Stimulated activated CD8-positive, alpha-beta memory T cell treated with anti-CD3 and anti-CD28 coated beads, Interleukin-12 subunit alpha, Interleukin-12 subunit beta, amount 100 ng/mL, for 24 hours (primary cell): ENCODE results near the gene TCP11.

Experiments
- DNase-seq: peaks from one replicate; pipeline ENCODE4 v3.0.0-alpha.2; 2020; ENCODE audit errors: extremely low read depth

The TCP11 gene

DNA sequence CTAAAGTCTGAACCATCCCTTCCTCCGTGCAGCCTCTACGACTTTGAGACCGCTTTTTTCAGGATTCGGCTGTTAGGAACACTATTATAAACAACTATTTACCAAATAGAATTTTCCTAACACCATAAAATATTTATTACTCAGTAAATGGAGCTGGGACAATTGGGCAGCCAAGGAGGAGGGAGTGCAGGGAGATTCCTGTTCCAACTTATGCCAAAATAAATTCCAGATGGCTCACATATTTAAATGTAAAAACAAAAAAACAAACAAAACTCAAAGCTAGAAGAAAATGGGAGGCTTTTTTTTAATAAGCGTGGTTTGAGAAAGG is 48.1 kb downstream of the TCP11 start:
- no peak for DNase-seq

DNA sequence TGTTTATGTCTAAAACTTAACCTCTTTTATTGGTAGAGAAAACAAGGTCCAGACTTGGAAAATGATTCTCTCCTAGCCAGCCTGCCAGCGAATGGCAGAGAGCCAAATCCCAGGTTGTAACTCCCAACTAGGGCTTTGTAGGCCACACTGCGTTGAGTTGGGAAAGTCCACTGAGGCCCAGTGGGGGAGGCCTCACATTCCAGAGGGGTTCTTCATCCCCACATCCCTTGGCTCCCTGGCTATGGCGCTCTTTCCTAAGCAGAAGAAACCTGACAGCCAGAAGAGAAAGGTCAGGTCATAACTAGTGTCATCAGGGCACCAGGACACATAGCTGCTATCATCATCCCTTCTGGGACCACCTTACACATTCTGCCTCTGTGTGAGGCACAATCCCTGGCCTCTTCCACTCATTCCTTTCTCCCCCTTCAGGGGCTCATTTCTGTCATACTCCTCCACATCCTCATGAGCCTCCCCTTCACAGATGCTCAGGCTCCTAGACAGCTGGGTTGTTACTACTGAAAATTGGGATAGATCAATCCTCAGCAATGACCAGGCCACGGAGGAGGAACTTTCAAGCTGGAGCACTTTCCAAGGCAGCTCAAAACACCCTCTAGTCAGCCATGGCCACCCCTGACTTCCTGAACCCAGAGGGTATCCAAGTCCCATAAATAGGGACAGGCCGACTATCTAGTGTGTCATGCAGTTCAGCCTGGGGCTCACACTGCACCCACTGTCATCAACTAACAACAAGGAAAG is 48.6 kb downstream of the TCP11 start:
- no peak for DNase-seq

DNA sequence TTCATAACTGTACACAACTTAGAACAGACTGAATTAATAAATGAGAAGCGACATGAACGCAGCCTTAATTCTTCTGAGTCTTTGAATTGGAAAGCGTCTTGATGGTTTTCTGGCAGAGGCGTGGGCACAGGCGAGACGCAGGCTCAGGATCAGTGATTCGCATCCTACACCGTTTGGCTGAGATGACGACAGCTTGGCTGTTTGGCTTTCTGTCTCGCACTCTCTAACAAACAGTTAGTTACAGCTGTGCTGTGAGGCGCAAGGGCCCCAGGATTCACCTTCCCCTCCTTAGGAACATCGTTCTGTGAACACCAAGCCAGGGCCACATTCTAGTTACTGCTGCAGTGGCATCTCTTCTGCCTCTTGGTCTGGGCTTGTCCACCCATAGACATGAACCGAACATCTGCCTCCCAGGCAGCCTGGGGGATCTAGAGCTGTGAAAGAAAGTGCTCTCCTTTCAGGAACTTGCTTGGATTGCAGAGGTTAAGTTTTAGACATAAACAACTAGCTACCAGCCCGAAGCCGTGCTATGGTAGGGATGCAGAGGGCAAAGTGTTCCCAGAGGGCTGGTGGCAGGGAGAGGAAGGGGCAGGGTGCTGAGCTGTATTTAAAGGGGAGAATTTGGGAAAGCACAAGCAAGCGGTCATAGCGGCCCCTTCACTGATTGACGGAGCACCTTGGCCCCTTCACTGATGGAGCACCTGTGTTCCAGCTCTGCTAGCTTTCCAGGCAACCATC is 49.6 kb downstream of the TCP11 start:
- no peak for DNase-seq

DNA sequence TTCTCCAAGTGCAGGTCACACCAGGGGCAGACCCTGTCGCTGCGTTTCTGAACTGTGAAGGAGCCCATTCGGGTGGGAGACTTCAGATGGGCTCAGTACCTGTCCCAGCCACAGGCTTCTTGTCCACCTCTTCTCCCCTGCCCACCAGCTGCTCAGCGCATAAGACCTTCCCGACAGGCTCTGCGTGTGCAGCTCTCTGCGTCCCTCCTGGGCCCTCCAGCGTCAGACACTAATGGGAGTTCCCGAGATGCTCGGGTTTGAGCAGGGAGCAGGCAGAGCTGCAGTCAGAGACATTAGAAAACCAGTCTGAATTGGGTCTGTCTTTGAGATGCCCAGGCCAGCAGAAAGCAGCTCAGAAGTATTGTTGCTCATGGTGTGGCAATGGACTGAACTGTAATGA is 50.4 kb downstream of the TCP11 start:
- DNase-seq = no peak

DNA sequence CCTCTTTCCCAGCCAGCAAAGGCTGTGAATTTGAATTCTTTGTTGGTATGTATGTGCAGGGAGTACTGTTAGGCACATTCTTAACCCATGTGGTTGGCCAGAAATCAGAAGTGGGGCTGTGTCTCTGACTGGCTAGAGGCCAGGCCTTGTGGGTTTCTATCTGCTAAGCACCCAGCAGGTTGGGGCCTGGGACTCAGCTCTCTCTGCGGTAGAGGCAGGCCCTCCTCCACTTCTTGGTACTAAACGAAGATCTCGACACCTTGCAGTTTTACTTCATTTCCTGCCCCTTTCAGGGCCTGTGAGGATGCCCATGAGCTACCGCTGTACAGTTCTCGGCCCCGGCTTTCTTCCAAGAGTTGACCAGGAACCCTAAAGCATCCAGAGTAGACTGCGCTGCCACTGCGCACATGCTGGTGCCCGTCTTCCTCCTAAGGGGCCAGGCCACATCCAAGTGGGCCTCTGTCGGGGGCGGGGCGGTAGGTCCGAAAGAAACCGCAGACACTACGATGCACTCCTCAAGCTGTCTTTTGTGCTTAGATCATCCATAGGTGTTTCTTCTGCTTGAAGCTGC is 51.1 kb downstream of the TCP11 start:
- DNase-seq = no peak

DNA sequence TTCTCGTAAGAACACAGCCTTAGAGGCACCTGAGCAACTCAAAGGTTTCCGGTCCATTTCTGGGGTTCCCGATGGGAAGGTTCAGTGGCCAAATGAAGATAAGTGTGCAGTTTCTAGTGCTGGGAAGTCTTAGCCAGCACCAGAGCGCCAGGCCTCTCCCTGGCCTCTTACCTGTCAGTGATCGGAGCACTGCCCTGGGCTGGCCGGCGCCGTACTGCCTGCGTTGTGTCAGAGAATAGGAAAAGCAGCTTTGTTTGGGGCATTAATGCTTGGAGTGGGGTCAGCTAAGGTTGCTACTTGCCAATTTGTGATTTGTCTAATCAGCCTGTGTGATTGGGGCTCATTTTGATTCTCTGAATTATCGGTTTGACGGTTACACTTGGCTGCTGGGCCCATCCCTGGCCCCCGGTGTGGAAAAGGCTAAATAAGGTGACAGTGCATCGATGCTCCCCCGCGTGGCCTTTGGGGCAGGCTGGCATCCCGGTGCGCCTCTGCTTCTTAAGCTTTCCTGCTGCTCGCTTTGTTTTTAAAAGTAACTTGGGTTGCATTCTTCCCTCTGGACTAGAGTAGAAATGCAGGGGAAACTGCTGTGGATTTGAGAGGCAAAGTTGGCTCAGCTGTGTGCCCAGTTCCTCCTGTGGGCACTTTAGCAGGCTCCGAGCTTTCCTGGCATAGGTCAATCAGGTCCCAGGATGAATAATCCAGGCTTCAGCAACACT is 51.8 kb downstream of the TCP11 start:
- DNase-seq = no peak

DNA sequence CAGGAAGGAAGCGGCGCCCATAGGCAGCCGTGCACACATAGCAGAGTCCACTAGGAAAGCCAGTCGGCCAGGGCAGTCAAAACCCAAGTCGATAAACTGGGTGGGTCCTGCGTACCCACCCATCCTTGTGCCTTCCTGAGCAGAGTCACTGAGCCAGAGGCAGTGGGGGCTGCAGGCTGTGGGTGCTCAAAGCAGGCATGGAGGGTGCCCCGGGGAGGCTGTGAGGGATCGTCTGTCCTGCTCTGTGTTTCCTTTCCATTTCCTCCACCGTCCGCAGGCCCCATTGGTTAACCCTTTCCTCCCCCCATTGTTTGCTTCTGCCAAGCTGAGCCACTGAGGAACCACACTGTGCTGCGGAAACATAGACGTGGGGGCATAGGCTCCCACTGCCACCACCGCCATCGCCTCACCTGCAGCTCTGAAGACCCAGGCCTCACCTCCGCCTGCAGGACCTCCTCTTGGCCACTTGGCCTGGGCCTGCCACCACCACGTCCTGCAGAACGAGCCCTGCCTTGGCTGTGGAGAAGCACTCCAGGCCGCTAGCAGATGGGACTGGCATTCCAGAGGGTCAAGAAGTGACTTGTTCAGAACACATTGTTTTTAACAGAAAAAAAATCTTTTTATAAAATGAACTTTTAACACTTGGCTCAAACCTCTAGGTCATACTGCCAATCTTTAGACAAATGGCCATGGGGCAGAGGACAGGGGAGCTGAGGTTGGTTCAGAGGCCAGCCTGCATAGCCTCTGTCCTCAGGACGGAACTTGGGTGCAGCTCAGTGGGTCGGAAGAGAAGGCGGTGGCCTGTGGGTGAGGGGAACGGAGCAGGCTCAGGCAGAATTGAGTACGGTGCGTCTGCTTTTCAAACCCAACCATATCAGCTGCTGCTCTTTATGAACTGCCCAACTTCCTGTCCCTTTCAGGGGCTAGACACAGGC is 52.6 kb downstream of the TCP11 start:
- no peak for DNase-seq

DNA sequence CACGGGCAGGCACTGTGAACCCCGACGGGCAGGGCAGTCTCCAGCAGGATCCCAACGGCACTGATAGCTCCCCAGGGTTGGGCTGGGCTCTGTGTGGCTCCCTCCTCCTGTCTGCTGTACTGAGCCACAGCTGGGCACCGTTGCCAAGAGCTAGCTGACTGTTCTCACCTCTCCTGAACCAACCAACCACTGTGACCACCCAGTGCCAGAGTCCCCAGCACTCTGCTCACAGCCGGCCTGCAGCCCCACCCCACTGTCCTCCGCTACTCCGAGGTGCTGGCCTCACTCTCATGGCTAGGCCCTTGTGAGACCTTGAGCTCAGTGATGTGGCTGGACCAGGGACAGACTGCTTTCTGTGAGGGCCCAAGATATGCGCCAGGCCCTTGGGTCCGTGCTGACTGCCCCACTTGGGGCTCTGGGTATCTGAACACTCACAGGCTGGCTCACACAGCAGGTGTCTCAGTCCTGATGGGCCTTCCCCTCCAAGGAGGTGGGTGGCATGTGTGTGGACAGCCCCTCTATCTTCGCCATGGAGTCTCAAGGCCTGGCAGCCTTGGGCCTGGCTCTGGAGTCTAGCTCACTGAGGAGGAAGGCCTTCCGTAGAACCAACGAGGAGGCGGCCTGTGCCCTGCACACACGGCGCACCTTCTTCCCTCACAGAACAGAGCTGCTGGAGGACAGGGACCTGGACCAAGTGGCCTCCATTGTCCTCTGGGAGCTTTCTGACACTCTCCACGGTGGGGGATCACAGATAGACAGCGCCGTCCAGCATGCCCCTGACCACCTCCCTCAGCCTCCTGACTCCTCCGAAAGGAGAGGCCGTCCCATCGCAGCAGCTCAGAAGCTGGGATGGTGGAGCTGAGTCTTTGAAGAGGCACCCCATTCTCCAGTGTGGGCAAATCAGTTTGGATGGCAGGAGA is 53.5 kb downstream of the TCP11 start:
- no peak for DNase-seq

DNA sequence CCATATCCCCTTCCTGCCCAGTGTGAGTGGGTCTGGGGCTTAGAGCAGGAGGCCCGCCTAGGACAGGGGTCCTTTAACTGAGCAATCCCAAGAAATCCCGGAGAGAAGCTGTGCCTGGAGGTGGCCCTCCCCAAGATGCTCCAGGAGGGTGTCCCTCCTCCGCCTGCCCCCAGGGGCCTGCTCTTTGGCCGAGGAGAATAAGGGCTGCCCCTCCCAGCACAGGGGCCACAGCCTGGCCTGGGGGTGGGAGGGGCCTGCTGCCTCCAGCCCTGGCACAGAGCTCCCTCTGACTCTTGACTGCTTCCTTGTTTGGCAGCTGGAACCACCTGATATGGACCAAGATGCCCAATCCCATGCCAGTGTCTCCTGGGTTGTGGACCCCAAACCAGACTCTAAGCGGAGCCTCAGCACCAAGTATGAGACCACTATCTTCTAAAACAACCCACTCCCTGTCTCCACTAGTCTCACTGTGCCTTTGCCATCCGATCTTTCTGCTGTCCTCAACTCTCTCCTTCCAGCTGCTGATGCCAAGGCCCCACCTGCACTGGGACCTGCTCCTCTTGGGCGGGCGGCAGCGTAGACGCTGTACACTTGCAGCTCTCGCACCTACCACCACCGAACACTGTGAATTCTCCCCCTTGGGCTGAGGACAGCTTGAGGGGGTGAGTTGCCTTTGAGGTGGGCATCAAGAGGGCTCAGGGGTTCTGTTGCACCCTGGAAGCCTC is 54.3 kb downstream of the TCP11 start:
- DNase-seq = no peak

DNA sequence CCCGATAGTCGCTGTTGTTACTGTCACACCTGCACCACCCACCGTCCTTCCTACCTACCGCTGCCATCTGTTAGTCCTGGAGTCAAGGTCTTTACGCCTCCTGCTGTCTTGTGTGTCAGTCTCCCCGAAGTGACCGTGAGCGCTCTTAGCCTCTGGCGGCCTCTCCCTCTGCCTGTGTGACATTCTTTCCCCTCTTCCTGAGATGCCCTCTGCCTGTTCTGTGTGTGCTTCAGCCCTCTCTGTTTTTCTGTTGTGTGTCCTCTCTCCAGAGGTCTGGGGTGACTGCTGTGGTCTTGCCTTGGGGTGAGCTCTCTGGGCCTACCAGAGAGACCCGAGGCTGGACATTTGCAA is 54.9 kb downstream of the TCP11 start:
- no peak for DNase-seq

DNA sequence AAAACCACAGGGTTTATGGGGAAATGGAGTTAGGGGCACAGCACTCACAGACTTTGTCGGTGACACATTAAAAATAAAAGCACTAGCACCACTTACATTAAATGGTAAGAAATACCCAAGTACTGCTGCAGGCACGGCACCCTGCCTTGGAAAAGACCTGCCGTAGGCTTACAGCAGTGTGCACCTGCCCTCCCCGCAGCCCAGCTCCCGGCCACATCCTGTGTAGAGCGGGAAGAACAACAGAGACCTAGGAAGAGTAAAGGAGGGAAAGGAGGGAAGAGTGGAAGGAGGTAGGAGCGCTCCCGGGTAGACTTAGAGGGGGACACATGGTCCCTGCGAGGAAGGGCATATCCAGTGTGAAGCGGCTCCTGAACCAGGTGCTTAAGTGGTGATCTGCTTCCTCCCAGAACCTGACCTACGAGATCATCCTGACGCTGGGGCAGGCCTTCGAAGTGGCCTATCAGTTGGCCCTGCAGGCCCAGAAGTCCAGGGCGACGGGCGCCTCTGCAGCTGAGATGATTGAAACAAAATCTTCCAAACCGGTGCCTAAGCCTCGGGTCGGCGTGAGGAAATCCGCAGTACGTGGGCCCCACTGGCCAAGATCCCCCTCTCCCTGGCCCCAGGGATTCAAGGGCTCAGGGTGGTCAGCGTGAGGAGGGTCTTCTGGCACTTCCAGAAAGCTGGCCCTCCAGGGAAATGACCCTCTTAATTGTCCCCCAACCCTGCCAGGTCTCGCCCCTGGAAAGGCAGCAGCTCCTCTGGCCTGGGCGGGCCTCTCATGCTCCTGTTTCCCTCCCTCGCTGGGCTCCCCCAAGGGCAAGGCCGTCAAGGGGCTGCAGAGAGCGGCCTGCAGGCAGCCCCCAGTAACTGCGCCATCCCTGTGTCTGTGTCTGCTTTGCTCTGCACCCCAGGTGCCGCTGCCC is 55.5 kb downstream of the TCP11 start:
- no peak for DNase-seq

DNA sequence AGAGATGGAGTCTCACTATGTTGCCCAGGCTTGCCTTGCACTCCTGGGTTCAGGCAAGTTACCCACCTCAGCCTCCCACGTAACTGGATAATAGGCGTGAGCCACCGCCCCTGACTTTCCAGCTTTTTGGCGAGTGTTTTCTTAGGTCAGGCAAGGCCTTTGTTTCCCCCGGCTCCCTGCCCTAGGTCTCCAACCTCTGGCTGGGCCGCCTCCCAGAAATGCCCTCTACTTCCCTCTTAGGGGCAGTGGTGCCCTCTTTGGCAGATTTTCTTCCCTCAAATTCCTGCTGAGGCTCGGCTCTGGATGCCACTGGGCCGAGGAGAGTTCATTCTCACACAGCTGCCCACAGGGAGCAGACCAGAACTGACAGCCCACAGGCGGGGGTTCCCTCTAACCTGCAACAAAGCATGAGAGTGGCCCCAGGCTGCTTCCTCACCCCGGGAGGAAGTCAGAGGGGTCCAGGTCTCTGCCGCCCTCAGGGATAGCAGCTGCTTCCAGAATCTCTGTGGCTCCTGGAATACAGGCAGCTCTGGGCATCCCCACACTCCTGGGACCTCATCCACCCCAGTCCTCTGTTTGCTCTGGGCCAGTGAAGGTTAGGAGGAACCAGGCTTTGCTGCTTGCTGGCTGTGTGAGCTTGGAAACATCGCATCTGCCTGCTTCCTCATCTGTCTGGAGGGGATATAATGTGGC is 56.5 kb downstream of the TCP11 start:
- DNase-seq = no peak

DNA sequence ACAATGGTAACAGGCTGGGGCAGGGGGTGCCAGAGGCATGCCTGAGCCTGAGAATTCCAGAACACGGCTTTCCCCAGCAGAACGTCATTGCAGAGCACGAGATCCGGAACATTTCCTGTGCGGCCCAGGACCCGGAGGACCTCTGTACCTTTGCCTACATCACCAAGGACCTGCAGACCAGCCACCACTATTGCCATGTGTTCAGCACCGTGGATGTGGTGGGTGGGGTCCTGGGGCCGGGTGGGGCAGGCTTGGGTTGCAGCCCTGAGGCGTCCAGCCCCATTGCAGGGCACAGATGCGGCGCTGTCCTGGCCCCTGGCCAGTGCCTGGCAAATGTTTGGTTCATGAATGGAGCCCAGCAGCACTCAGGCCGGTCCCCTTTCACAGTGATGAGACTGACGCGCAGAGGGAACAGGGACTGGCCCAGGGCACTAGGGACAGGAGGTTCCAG is 57.1 kb downstream of the TCP11 start:
- DNase-seq = no peak

DNA sequence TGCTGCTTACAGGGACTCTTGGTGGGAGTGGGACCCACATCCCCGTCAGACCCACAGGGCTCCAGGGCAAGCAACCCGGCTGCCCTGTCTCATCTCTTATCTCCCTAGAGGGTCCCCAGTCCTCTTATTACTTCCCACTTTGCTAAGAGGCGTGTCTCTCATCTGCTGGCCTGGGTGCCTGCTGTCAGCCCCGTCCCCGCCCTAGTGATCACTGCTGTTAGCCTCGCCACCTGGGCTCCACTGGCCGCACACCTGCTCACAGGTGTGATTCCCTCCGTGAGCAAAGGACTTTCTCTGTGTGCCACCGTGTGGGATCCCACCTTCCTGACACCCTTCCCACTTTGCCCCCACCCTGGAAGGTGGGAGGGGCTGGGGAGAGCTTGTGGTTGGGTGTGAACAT is 57.6 kb downstream of the TCP11 start:
- DNase-seq = no peak

DNA sequence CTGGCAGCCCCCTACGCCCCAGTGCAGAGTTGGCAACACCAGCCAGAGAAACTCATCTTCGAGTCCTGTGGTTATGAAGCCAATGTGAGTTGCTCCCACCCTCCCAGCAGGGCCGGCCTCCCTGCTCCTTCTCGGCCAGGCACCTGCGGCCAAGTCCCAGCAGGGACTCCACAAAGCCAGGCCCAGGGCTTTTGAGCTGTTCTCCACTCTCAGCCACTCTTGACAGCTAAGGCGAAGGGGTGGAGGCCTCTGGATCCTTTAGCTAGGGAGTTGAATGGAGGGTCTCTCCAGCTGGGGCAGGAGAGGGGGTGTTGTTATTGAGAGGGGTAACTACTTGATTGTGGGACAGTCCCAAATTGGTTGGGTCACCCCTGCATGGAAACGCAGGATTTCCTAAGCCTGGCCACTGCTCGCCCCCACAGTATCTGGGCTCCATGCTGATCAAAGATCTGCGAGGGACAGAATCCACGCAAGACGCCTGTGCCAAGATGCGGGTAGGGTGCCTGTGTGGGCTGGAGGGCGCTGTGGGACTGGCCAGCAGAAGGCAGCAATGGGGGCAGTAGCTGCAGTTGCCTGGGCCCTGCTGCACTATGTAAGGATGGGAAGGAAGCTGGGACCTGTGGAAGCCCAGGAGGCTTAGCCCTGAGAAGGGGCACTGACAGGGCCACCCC is 58.3 kb downstream of the TCP11 start:
- no peak for DNase-seq

DNA sequence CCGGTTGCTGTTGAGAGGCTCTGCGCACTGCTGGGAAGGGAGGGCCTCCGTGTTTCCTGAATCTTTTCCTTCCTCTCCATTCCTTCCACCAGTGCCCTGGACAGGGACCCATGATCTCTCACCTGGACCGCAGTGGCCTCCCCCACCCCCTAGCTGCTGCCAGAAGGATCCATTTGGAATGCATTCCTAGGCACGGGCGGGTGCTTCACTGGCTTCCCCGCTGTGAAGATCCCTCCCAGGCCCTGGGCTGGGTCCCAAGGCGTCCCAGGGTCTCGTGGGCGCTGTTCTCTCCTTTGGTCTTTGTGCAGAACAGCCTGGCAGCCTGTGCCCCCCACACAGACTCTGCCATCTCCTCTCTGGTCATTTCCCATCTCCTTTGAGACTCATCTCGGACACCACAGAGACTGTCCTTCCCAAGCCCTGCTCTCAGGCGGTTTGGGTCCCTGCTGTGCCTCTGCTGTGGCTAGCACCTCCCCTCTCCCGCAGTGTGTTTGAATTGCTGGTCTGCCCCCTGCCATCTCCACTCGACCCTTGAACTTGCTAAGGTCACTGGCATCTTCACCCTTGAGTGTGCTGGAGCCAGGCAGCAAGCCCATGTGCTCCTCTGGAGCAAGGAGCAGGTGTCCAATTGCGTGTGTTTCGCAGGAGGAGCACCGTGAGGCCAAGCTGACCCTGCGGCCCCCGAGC is 59.0 kb downstream of the TCP11 start:
- no peak for DNase-seq

DNA sequence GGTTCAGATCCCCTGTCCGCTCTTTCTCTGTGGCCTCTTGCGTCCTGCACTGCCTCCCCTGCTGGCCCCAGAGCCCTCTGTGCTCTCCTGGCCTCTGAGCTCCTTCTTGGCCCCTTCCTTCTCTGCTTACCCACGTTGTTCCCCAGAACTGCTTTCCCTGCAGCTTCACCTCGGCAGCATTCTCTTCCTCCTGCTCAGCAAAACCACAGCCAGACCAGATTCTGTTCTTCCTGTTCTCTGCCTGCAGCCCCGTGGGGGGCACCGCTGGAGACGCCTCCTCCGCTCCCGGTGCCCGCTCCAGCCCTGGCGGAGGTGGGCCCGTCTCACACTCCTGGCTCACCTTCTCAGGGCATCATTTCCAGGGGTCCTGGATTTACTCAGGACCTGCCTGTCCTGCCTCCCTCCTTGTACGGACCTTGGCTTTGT is 59.7 kb downstream of the TCP11 start:
- DNase-seq = no peak
